Measurements from ENCODE around the gene PTPN18.

PTPN18 gene

DNA sequence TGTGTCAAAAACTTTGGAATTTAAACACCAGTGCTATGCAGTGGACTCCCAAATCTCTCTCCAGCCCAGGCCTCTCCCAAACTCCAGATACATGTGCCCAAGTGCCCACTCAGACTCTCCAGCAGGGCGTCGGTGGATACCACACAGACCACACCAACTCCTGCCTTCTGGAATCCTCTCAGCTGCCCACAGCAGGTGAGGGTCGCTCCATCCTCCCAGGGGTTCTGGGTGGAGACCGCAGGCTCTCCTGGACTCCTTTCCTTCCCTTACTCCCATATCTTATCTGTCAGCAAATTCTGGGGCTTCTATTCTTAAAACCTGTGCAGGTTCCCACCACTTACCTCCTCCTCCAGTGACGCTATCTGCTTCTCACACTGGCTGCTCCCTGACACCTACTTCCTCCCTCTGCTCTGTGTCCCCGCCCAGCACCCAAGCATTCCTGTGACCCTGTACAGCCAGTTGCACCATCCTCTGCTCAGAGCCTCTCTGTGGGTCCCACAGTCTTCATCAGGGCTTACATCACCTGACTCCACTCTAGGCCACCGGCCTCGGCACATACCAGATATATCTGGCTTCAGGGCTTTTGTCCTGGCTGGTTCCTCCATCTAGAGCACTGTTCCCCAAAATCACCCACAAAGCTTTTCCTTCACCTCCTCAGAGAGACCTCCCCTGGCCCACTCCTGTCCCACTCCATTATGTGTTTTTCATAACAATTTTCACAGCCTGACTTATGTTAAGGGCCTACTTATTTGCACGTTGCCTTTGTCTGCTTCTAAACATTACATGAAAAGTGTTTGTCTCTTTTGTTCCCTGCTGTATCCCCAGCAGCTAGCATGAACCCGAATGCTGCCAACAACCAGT, 15.7 kb upstream of the PTPN18 start:
- DNase-seq, result no peak

DNA sequence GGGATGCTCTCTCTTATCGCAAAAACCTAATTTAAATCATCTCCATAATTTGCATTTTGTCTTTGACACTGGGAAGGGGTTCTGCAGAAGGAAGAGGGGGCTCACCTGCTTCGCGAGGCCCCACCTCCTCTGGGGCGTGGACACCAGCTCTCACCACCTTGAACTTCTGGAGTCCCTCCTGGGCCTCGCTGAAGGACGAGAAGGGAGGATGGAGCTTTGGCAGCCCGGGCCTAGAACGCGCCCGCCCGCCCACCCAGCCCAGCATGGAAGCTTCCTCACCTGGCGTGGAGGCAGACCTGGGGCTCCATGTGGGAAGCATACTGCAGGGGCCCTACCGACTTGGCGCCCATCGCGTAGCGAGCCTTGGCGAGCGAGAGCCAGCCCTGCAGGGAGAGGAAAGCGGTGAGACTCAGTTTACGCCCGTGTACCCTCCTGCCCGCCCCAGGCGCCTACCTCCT, 14.3 kb upstream of the PTPN18 start:
- DNase-seq, result peak; percentile 41

DNA sequence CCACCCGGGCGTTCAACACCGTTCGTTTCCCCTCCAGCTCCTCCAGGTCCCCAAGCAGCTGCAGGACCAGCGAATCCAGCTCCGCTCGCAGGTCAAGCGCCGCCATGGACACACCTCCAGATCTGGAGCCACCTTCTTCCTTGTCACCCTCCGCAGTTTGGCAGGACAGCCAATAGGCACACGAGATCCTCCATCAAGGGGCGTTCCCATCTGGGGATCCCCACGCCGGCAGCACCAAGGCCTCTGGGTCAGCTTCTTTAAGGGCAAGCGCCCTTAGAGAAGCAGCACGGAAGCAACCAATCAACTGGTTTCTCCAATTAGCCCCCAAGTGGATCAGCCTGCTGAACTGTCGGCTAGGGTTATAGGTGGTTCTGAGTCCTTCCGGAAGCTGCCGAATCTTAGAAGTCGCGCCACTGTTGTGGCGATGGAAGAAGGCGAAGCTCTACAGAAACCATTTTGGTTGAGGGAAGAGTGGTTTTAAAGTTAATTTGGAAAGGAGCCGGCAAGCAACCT, 13.8 kb upstream of the PTPN18 start:
- DNase-seq, result peak; percentile 93

DNA sequence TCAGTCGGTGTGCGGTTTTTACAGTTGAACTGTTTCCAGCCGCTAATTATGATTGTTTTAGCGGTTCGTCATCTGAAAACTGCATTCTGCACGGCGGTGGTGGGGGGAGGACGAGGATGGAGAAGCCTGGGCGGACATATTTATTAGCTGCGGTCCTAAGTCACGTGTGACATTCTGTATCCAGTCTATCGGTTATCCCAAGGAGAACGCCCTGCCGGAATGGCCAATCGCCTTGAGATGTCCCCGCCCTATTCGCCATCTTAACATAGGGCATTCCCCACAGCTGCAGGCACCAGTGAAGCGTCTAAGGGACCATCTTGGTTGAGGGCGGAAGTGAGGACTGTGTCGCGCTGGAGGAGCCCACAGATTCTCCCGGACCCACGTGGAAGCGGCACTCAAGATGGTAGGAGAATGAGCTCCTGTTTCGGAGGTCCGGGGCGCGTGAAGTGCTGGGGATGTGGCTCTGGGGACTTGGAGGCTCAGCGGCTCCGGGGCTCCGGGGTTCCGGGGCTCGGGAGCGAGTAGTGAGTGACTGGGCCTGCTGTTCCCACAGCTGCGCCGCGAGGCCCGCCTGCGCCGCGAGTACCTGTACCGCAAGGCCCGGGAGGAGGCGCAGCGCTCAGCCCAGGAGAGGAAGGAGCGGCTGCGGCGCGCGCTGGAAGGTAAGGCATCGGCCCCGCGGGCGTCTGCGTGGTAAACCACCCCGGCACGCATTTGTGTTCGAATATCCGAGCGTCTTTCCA, 13.2 kb upstream of the PTPN18 start, which contains the start of gene IMP4:
TSS of gene IMP4 (plus strand) at position 365 of the 743 bp plus-strand sequence. CDS start at position 401, 36 bp downstream.
- peak; percentile 98 for DNase-seq

DNA sequence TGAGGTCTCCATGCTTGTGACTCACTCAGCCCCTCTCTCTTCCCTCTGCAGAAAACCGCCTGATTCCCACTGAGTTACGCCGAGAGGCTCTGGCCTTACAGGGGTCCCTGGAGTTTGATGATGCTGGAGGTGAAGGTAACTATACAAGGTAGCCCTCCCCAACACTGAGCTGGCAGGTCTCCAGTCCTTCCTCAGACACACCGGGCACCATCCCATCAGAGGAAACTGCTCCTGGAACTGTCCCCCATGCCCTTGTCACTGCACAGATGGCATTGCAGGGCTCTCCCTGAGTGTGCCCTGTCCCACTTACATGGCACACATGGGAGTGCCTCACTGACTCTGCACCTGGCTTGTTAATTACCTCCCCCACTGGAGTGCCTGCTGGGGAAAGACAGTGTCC, 11.3 kb upstream of the PTPN18 start:
- no peak for DNase-seq

DNA sequence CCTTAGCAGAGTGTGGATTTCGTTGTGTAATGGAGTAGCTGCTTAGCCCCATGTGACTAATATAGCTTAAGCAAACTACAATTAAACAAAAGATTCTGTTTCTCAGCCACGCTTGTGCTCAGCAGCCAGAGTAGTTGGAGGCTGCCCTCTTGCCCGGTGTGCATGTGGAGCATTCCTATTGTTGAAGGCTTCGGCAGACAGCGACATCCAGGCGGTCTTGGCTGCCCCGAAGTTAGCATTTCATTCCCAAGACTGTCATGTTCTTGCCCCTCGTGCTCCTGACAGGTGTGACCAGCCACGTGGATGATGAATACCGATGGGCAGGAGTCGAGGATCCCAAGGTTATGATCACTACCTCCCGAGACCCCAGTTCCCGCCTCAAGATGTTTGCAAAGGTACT, 10.8 kb upstream of the PTPN18 start:
- no peak for DNase-seq

DNA sequence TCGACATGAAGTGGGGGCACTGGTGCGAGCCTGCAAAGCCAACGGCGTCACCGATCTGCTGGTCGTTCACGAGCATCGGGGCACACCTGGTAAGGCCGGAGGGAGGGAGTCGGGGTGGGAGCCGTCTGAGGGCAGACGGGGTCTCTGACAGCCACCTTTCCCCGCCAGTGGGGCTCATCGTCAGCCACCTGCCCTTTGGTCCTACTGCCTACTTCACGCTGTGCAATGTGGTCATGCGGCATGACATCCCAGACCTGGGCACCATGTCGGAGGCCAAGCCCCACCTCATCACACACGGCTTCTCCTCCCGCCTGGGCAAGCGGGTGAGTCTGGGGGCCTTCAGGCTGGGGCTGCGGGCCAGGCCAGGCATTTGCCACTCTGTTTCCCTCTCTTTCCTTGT, 10.2 kb upstream of the PTPN18 start:
- DNase-seq, result no peak

DNA sequence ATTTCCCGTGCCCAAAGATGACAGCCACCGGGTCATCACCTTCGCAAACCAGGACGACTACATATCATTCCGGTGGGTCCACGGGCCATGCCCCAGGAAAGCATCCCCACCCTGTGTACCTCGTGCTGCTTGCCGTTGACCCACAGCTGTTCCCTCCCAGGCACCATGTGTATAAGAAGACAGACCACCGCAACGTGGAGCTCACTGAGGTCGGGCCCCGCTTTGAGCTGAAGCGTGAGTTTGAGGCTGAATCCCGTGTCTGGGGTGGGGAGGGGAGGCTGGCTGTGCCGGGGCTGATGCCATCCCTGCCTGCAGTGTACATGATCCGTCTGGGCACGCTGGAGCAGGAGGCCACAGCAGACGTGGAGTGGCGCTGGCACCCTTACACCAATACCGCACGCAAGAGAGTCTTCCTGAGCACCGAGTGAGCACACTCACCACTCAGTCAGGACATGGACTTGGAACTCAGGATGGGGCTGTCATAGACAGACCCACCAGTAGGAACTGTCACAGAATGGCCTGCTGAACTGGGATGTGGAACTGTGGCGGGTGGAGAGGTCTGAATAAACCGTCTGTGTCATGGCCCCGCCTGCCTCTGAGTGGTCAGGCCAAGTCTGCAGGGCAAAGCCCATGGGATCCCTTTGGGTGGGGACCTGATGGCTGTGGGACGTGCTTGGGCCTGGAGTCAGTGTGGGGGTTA, 9.7 kb upstream of the PTPN18 start:
- DNase-seq, result no peak

DNA sequence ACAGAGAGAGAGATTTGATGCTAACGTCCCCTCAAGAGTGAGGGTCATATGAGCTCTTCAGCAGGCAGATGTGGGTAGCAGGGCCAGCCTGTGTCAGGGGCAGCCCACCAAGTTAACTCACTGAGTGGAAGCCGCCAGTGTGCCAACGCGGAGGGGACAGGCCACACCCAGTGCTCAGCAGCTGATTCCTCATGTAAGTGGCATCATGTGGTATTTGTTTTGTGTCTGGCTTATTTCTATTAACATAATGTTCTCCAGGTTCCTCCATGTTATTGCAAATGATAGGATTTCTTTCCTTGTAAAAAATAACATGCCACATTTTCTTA, 9.2 kb upstream of the PTPN18 start:
- no peak for DNase-seq

DNA sequence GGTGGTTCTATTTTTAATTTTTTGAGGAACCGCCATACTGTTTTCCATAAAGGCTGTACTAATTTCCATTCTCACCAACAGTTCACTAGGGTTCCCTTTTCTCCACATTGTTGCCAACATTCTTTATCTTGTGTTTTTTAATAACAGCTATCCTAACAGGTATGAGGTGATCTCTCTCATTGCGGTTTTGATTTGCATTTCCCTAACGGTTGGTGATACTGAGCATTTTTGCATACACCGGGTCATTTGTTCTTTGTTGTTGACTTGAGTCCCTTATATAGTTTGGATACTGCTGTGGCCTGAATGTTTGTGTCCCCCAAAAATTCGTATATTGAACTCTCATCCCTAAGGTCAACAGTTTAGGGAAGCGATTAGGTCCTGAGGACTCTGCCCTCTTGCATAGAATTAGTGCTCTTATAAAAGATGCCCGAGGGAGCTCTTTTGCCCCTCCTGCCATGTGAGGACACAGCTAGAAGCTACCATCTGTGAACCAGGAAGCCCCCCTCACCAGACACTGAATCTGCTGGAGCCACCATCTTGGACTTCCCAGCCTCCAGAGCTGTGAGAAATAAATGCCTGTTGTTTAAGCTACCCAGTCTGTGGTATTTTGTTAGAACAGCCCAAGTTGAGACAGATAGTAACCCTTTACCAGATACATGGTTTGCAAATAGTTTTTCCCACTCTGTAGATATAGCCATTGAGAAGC, 8.5 kb upstream of the PTPN18 start:
- no peak for DNase-seq

DNA sequence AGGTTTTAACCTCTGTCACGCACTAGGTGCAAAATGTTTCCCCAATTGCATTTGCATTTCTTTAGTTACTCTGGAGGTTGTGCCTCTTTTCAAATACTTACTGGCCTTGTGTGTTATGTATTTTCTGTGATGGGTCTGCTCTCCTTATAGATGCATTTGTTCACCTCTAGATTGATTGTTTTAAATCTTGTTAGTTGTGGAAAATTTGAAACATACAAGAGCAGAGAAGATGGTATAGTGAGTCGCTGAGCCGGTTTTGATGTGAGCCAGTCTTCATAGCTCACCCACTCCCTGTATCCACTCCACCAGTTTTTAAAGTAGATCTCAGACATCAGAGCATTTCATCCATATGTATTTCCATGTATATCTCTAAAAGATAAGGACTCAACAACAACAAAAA, 6.7 kb upstream of the PTPN18 start:
- DNase-seq, result no peak

DNA sequence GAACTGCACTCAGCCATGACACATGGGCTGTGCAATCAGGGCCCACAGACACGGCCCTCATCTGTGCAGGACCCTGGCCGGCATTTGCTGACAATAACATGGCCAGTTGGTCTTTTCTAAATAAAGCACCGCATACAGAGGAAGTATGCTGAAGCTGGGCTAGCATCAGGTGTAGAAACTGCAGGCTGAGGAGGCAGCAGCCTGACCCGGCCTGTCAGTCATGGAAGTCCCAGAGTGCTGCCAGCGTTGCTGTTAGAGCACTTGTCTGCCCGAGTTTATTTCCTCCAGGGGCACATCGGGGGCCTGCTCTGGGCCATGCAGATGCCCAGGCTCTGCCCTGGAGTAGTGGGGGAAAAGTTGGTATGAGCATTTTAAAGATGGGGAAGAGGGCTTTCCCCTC, 4.1 kb upstream of the PTPN18 start:
- DNase-seq, result no peak

DNA sequence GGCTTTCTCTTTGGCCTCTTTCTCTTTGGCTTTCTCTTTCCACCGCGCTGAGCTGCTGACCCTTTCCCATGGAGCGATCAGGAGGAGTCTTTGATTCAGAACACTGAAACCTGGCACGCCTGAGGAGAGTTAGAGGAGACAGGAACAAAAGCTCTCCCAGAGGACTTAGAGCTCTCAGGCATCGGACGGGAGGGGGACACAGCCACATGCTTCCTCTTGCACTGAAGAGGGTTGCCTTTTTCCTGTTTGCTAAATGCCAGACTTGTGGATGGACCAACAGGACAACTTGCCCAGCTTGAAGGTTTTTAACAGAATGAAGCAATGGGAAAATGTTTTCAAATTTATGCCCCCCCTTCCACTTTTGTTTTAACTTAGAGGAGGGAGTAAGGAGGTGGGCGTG, 3.6 kb upstream of the PTPN18 start:
- DNase-seq, result no peak

DNA sequence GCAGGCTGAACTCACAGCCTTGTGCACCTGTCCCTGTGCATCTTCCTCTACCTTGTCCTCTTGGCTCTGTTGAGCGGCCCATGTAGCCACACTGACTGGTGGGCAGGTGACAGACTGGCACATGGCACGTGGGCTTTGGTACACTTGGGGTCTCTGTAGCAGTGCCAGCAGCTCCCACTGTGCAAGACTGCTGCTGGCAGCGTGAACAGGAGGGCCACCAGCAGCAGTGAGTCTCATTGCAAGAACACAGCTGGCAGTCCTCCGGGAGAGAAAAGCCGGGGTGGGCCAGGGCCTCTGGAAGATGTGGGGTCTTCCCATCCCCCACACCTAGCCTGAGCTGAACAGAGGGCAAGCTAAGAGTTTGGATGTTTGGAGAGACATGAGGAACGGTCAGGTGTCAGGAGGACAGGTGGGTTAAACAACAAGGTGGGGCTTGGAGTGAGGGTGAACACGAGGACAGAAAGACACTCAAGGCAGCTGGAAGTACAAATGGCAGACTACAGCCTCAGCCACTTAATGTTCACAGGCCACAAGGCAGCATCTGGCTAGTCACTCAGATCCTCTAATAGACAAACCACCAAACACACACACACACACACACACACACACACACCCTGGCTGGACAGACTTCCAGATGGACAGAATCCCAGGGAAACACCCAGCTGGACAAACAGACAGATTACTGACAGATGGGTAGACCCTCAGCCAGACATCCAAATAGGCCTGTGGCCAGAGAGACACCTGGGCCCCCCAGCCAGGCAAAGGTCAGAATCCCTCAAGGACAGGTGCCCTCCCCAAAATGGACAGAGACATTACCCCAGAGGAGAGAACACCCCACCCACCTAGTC, 2.3 kb upstream of the PTPN18 start:
- no peak for DNase-seq

DNA sequence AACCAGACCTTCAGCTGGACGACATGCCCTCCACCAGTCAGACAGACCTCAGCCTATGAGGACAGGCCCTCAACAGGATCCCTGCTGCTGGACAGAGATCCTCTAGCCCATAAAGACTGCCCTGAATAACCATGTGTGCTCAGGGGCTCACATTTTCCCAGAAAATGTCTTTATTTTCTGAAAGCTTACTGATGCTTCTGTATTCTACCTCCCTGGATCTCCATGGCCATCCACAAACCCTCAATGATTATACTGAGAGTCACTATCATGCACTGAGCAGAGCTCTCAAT, 1.8 kb upstream of the PTPN18 start:
- no peak for DNase-seq

DNA sequence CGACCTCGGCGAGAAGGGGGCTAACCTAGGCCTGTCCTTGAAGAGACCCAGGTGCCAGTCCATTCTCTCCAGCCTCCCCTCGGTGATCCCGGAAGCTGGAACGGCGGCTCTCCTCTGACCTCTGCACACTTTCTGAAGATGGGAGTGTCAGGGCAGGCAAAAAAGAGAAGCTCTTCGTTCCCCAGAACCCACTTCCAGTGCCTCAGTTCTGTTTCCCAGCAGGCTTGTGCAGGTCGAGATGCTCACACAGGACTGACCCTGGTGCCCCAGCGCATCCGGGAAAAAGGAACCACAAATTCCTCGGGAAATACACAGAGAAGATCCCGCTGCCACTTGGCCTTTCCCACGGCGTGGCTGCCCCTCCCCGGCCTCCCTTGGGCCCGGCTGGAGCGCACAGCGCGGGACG, 681 bp upstream of the PTPN18 start:
- DNase-seq, result no peak

DNA sequence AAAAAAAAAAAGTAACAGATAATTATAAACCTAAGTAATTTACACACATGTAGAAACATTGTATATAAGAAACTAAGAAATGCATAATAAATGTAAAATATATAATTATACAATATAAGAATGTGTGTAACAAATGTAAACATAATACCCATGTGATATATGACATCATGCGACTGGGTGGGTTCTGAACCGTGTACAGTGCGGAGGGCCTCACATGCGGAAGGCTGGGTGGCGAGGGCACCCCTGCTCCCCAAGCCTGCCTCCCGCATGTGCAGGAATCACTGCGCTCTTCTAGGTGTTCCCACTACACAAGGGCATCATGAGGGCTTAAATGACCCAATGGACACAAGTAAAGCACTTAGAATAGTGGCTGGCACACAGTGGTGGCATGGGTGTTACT, 2.0 kb downstream of the PTPN18 start:
- DNase-seq, result no peak

DNA sequence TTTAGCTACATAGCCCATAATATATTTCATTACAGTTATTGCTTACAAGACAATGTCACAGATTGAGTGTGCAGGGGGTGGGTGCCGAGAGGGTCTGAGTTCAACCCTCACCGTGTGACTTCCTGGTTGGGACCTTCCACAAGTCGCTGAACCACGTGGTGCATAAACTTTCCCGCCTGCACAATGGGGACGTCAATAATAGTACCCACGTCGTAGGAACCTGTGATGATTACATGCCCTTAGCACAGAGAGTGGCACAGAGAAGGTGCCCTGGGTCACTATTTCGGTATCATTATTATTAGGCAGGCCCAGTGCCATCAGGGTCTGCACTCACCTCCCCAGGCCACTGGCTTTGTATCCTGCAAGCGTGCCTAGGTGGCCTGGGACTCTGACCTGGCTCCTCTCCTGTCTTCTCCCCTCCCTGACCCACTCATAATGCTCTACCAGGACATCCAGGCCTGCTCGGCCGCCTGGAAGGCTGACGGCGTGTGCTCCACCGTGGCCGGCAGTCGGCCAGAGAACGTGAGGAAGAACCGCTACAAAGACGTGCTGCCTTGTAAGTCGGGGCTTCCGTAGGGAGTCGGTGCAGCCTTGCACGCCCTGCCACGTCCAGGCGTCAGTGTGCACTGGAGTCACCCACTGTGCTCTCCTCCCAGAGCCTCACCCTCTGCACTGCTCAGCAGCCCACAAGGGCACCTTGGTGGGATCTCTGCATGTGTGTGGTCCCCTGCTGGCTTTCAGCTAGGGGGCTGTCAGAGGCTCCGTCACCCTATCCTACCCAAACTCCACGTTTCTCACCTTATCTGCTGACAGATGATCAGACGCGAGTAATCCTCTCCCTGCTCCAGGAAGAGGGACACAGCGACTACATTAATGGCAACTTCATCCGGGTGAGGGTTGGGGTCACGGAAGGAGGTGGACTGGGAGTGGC, 2.8 kb downstream of the PTPN18 start:
- DNase-seq, result no peak

DNA sequence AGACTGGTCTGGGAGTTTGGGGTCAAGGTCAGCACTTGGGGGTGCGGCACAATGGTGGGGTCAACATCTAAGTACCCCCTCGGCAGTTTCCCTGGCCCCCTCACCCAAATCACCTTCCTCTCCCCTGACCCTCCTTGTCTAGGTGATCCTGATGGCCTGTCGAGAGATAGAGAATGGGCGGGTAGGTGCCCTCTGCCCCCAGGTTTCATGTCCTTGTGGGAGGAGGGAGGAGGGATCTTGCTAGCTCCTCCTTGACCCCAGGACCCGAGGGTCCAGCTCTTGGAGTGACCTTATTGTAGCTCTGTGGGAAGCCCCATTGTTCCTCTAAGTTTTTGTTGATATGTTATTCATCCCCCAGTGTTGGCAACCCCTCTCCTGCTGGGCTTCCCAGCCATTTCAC, 3.6 kb downstream of the PTPN18 start:
- no peak for DNase-seq

DNA sequence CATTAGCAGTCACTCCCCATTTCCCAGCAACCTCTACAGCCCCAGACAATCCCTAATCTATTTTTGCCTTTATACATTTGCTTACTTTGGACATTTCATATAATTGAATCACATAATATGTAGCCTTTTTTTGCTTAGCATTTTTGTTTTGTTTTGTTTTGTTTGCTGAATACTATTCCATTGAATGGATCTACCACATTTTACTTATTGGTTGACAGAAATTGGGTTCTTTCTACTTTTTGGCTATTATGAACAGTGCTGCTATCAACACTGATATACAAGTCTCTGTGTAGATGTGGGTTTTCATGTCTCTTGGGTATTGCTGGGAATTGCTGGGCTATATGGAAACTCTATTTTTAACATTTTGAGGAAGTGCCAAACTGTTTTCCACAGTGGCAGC, 7.6 kb downstream of the PTPN18 start:
- DNase-seq, result no peak

DNA sequence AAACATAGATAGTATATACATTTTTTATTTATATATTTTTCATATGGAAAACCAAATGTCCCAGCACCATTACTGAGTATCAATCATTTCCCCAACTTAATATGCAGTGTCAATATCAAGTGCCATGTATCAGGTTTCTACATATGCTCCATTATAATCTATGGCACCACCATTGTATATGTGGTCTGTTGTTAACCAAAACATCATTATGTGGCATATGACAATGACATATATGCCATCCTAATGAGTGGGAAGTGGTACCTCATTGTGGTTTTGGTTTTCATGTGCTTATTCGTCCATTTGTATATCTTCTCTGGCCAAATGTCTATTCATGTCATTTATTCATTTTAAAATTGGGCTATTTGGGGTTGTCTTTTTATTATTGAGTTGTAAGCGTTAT, 9.2 kb downstream of the PTPN18 start:
- DNase-seq, result no peak
